ENCODE data around the gene PLP1.

PLP1 gene

DNA sequence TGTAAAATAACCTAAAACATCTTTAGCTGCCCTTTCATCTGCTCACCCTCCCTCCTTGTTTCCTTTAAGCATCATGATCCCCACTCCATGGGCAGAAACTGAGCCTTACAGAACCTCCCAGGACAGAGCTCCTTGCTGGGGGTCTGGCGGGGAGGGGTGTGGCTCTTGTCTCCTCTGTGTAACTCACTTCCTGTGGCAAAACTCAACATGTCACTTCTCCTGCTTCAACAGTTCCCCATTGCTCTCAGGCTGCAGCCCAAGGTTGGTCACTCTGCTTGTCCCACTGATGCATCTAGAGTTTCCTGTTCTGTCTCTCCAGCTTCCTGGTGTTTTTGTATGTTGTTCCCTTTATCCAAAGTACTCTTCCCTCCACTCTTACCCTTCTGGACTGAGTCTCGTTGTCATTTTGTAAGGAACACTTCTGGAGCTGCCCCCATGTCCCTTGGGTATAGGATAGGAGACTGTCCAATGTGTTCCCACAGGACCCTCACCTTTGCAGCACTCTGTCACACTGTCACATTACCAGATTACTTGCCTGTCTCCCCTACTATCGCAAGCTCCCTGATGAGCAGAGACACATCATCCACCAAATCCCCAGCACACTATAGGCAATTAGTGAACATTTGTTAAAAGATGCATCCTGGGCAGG, 46.4 kb upstream of the PLP1 start:
- no peaks in the 10 kb centered on the region for H3K9me2 ChIP-seq (replicated peaks; ENCODE audit: insufficient read depth, low read length)
- no peak for TF ChIP-seq EZH2phosphoT487 (conservative IDR thresholded peaks at IDR 0.05; ENCODE audit: low read length)
- TF ChIP-seq, protein P1, sequence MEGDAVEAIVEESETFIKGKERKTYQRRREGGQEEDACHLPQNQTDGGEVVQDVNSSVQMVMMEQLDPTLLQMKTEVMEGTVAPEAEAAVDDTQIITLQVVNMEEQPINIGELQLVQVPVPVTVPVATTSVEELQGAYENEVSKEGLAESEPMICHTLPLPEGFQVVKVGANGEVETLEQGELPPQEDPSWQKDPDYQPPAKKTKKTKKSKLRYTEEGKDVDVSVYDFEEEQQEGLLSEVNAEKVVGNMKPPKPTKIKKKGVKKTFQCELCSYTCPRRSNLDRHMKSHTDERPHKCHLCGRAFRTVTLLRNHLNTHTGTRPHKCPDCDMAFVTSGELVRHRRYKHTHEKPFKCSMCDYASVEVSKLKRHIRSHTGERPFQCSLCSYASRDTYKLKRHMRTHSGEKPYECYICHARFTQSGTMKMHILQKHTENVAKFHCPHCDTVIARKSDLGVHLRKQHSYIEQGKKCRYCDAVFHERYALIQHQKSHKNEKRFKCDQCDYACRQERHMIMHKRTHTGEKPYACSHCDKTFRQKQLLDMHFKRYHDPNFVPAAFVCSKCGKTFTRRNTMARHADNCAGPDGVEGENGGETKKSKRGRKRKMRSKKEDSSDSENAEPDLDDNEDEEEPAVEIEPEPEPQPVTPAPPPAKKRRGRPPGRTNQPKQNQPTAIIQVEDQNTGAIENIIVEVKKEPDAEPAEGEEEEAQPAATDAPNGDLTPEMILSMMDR (IDR thresholded peaks at IDR 0.05; ENCODE audit: insufficient read depth, low read length, poor library complexity, severe bottlenecking), result no peak
- H3K27me3 ChIP-seq (ENCODE audit: low read length), result no peaks in the 10 kb centered on the region
- no peaks in the 10 kb centered on the region for H4K20me1 ChIP-seq (ENCODE audit: low read depth, low read length)
- no peak overlapping the region for H3K4me2 ChIP-seq (ENCODE audit: low read depth, low read length, poor library complexity, severe bottlenecking)
- no peaks in the 10 kb centered on the region for H3K79me2 ChIP-seq (ENCODE audit: insufficient read depth, low read length)
- H3F3A ChIP-seq (ENCODE audit: insufficient read depth), result no peaks in the 10 kb centered on the region
- no peaks in the 10 kb centered on the region for H3K36me3 ChIP-seq (ENCODE audit: low read length)
- no peak overlapping the region for H3K4me3 ChIP-seq (ENCODE audit: insufficient read depth, low read length, poor library complexity, severe bottlenecking)
- no peak overlapping the region for H3K27ac ChIP-seq (ENCODE audit: low read depth, low read length)
- no peak overlapping the region for H3K9ac ChIP-seq (ENCODE audit: low read length)
- no peaks in the 10 kb centered on the region for H3K9me3 ChIP-seq (ENCODE audit: insufficient read depth, low read length)
- H2AFZ ChIP-seq (ENCODE audit: low read depth, low read length, severe bottlenecking), result no peak overlapping the region

DNA sequence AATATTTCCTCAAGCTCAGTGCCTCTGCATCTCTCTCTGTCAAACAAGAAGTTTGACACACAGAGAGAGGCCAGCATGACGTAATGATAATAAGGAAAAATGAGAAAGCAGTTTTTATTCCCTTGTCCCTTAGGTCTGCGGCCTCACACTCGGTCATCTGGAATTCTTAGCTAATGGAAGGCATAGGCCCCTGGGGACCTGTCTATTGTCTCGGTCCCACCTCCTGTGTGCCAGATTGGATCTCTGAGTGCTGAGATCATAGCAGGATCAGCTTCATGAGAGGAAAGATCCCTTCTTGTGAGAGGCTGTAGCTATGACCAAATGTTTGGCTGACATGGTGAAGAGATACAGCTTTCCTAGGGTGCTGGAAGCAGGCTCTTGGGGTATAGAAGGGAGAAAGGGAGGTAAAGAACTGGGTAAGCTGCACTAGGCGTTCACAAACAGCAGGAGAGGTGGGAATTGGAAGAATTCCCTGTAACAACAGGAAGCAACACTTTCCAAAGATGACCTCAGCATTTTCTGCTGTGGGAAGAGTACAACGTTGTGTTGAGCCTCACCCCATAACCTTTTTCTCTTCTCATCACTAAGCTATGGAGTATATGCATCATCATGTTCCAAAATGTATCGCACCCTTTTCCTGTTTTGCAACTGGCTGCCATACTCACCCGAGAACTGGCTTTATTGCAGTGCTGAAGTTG, 45.7 kb upstream of the PLP1 start:
- H3K9ac ChIP-seq (ENCODE audit: low read length), result no peak overlapping the region

DNA sequence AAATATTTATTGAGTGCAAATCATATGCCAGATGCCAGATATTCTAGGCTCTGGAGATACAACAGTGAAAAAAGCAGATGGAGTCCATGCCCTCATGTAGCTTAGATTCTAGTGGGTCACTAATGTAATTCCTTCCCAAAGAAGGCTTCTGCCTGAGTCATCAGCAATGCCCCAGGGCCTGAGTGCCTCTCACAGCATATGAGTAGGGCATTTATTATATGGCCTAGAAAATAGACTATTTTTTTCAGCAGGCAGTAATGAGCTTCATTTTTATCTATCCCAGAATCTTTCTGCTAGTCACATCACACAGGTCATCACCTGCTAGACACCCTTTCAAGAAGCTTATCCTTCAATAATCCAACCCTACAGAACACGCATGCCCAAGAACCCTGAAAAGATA, 43.6 kb upstream of the PLP1 start:
- no peak overlapping the region for H3K4me3 ChIP-seq (ENCODE audit: insufficient read depth, low read length, poor library complexity, severe bottlenecking)
- H3K9me3 ChIP-seq (ENCODE audit: insufficient read depth, low read length), result no peaks in the 10 kb centered on the region
- no peaks in the 10 kb centered on the region for H3K36me3 ChIP-seq (ENCODE audit: low read length)
- no peaks in the 10 kb centered on the region for H3K27me3 ChIP-seq (ENCODE audit: low read length)
- no peak overlapping the region for H2AFZ ChIP-seq (ENCODE audit: low read depth, low read length, severe bottlenecking)
- H3K9ac ChIP-seq (ENCODE audit: low read length), result no peak overlapping the region
- H4K20me1 ChIP-seq (ENCODE audit: low read depth, low read length), result no peaks in the 10 kb centered on the region
- H3K27ac ChIP-seq (ENCODE audit: low read depth, low read length), result no peak overlapping the region
- H3K79me2 ChIP-seq (ENCODE audit: insufficient read depth, low read length), result no peaks in the 10 kb centered on the region
- H3K4me2 ChIP-seq (ENCODE audit: low read depth, low read length, poor library complexity, severe bottlenecking), result no peak overlapping the region
- H3K9me2 ChIP-seq (replicated peaks; ENCODE audit: insufficient read depth, low read length), result no peaks in the 10 kb centered on the region
- H3F3A ChIP-seq (ENCODE audit: insufficient read depth), result no peaks in the 10 kb centered on the region
- TF ChIP-seq, protein P1 (IDR thresholded peaks at IDR 0.05; ENCODE audit: insufficient read depth, low read length, poor library complexity, severe bottlenecking), result no peak

More for the DNA sequence above, 45.7 kb upstream of the PLP1 start:
- H3K9me2 ChIP-seq (replicated peaks; ENCODE audit: insufficient read depth, low read length), result no peaks in the 10 kb centered on the region
- H4K20me1 ChIP-seq (ENCODE audit: low read depth, low read length), result no peaks in the 10 kb centered on the region
- no peaks in the 10 kb centered on the region for H3K27me3 ChIP-seq (ENCODE audit: low read length)
- no peaks in the 10 kb centered on the region for H3F3A ChIP-seq (ENCODE audit: insufficient read depth)
- TF ChIP-seq, protein P1 (IDR thresholded peaks at IDR 0.05; ENCODE audit: insufficient read depth, low read length, poor library complexity, severe bottlenecking), result no peak
- no peak for TF ChIP-seq EZH2phosphoT487 (conservative IDR thresholded peaks at IDR 0.05; ENCODE audit: low read length)
- H3K79me2 ChIP-seq (ENCODE audit: insufficient read depth, low read length), result no peaks in the 10 kb centered on the region
- H3K36me3 ChIP-seq (ENCODE audit: low read length), result no peaks in the 10 kb centered on the region
- H3K9me3 ChIP-seq (ENCODE audit: insufficient read depth, low read length), result no peaks in the 10 kb centered on the region
- H3K27ac ChIP-seq (ENCODE audit: low read depth, low read length), result no peak overlapping the region
- no peak overlapping the region for H3K4me3 ChIP-seq (ENCODE audit: insufficient read depth, low read length, poor library complexity, severe bottlenecking)
- H2AFZ ChIP-seq (ENCODE audit: low read depth, low read length, severe bottlenecking), result no peak overlapping the region
- no peak overlapping the region for H3K4me2 ChIP-seq (ENCODE audit: low read depth, low read length, poor library complexity, severe bottlenecking)

Data from SU-DHL-6 (cell line).